GM12801 (cell line): ENCODE results near the gene MEIKIN.

Source experiments
- CTCF ChIP-seq: IDR thresholded peaks from one replicate; pipeline ENCODE4 v1.5.1; 2011; ENCODE audit warnings: control low read depth; ENCODE audit not compliant: insufficient read length; ENCODE audit errors: extremely low read depth

The MEIKIN gene

GRCh38 chr5:131814990-131815389 lies 130.5 kb downstream of the MEIKIN start:
- TF ChIP-seq CTCF = no peak

- TF ChIP-seq CTCF = no peak
These were observed 132.9 kb downstream of the MEIKIN start for GRCh38 chr5:131812371-131813160.

GRCh38 chr5:131810510-131811249 lies 134.8 kb downstream of the MEIKIN start:
- TF ChIP-seq CTCF = no peak

GRCh38 chr5:131796793-131797693 lies 148.4 kb downstream of the MEIKIN start, which contains the start of gene FNIP1:
Gene FNIP1, minus strand, starts transcription at chr5:131797017. Its CDS starts 96 bp downstream, at chr5:131796921.
- no peak for TF ChIP-seq CTCF

GRCh38 chr5:131795879-131796792 lies 149.3 kb downstream of the MEIKIN start:
- TF ChIP-seq CTCF = no peak

- no peak for TF ChIP-seq CTCF
These were observed 150.2 kb downstream of the MEIKIN start for GRCh38 chr5:131795228-131795627.
